Adrenal gland (tissue), 12 donors: Measurements from ENCODE around the gene NRARP. TPM values are rescaled to one million over a fixed set of nuclear protein-coding genes. Genes with fewer than 3 reads are reported as not detected.

Experiments used
- DNase-seq, 7 donors: peaks; one replicate each; pipeline ENCODE4 v3.0.0-alpha.2; 2019 to 2020
- H3K27ac ChIP-seq, 5 donors: fragments of 200-600 bp; sonication (generic) in 4 of 5; 1 replicate in 3 of 5; 2 replicates in 2 of 5; pipeline versions ENCODE4 v1.5.1 to v1.8.0; 2016 to 2020; ENCODE audit warnings: mild to moderate bottlenecking in 1 of 5
- H3K27me3 ChIP-seq: fragments of 200-600 bp; 2 replicates; pipeline ENCODE4 v1.8.0; 2021
- H3K36me3 ChIP-seq, 2 donors: fragments of 200-600 bp; replicated peaks in 1 of 2; 1 replicate in 1 of 2; 2 replicates in 1 of 2; pipeline versions ENCODE4 v1.5.1 to v1.8.0; 2018 to 2022
- H3K4me1 ChIP-seq, 2 donors: fragments of 200-600 bp; replicated peaks in 1 of 2; 1 replicate in 1 of 2; 2 replicates in 1 of 2; pipeline versions ENCODE4 v1.5.1 to v1.8.0; 2018 to 2021
- H3K4me3 ChIP-seq, 4 donors: fragments of 200-600 bp; sonication (generic) in 3 of 4; one replicate each; pipeline ENCODE4 v1.5.1; 2016 to 2018
- H3K9me3 ChIP-seq, 3 donors: fragments of 200-600 bp; sonication (generic) in 1 of 3; replicated peaks in 1 of 3; 1 replicate in 2 of 3; 2 replicates in 1 of 3; pipeline versions ENCODE4 v1.5.1 to v1.8.0; 2016 to 2021
- POLR2A ChIP-seq, 2 donors: fragments of 450-650 bp; IDR thresholded peaks; one replicate each; pipeline ENCODE4 v1.6.1; 2017; ENCODE audit warnings: antibody characterized with exemption in 2 of 2, mild to moderate bottlenecking in 2 of 2, moderate library complexity in 1 of 2
- WGBS, 4 donors: extraction: QIAGEN DNeasy Blood & Tissue Kit in 2 of 4; methylation state at CpG; one replicate each; pipeline versions ENCODE4 v1.1.5 to v1.1.7; 2013 to 2017; 5-methylcytosine and 5-hydroxymethylcytosine counted together
- intact Hi-C, 2 donors: fragments of 100-400 bp; cut with DNase I; formaldehyde crosslinking; loops; one replicate each; pipeline versions ENCODE4 v1.14.1 to v1.15.0; 2022 to 2023
- polyA plus RNA-seq, 3 donors: library from polyadenylated mRNA; stranded (reverse); fragments of 200-250 nt in 2 of 3; fragments of 350-450 nt in 1 of 3; fragmentation: Illumina TruSeq in 1 of 3; extraction: RNeasy Lipid Tissue Mini Kit (QIAGEN cat#74804) in 1 of 3; gene quantifications; one replicate each; pipeline ENCODE4 v1.2.3, GENCODE V29; 2013 to 2014
- total RNA-seq, 9 donors: library from RNA; depleted of rRNA in 4 of 9; stranded (reverse); fragments of >200 nt in 4 of 9; fragments of 120-200 nt in 1 of 9; fragmentation: NEBNext Ultra II Directional in 1 of 9; extraction: Animal tissue kit (Norgen Biotek cat#: 25700) in 1 of 9; gene quantifications; one replicate each; pipeline versions ENCODE4 v1.1.0 to v1.2.4, GENCODE V29; 2013 to 2023
- TF ChIP-seq, protein P1 (sequence below), 6 experiments: fragments of 450-650 bp in 4 of 6; fragments of 200-600 bp in 2 of 6; sonication (generic) in 1 of 6; IDR thresholded peaks; 1 replicate in 5 of 6; 2 replicates in 1 of 6; pipeline versions ENCODE4 v1.5.1 to v1.8.0; 2016 to 2021; ENCODE audit warnings: antibody characterized with exemption in 6 of 6, mild to moderate bottlenecking in 2 of 6, moderate library complexity in 1 of 6
- donor health status: healthy with polysubstance abuse.
- donor health status: Bipolar disorder and iron deficiency.
- donor health status: DM: yes; HTN: yes; CAD: no.
- donor health status: DM: no; HTN: no; CAD: no.
- donor health status: DM: no; HTN: no; CAD: no.
- donor health status: DM: yes; HTN: yes; CAD: no.

Gene NRARP
- total and polyA plus RNA-seq, 12 donors: 0.59 to 11.2 (median 2.7) TPM

DNA sequence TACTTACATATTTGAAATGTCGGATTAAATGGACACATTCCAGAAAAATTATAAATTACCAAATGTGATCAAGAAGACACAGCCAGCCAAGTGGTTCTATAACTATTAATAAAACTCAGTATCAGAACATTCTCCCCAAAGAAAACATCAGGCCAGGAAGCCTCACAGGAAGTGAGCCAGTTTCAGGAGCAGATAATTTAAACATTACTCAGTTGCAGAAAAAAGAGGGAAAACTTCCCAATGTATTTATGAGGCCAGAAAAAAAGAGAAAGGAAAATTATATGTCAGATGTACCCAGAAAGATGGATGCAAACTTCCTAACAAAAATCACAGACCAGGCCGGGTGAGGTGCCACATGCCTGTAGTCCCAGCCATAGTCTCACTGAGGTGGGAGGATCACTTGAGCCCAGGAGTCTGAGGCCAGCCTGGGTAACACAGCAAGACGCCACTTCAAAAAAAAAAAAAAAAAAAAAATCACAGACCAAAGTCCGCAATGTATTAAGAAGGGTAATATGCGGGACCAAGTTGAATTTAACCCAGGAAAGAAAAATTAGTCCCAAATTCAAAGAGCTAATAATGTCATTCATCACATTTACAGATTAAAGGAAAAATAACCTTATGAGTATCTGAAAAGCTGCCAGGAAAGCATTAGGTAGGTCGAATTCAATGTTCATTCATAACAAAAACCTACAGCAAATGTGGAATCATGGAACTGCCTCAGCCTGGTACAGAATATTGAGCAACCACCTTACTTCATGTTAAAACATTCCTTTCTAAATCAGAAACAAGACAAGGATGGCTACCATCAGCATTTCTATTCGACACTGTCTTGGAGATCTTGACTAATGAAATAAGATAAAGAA, 37.2 kb upstream of the NRARP start:
- H3K27ac ChIP-seq: no peak overlapping the region
- TF ChIP-seq, protein P1, sequence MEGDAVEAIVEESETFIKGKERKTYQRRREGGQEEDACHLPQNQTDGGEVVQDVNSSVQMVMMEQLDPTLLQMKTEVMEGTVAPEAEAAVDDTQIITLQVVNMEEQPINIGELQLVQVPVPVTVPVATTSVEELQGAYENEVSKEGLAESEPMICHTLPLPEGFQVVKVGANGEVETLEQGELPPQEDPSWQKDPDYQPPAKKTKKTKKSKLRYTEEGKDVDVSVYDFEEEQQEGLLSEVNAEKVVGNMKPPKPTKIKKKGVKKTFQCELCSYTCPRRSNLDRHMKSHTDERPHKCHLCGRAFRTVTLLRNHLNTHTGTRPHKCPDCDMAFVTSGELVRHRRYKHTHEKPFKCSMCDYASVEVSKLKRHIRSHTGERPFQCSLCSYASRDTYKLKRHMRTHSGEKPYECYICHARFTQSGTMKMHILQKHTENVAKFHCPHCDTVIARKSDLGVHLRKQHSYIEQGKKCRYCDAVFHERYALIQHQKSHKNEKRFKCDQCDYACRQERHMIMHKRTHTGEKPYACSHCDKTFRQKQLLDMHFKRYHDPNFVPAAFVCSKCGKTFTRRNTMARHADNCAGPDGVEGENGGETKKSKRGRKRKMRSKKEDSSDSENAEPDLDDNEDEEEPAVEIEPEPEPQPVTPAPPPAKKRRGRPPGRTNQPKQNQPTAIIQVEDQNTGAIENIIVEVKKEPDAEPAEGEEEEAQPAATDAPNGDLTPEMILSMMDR (IDR thresholded peaks at IDR 0.05): no peak
- no peak for TF ChIP-seq POLR2A (IDR thresholded peaks at IDR 0.05)
- H3K4me1 ChIP-seq: no peaks in the 10 kb centered on the region
- H3K36me3 ChIP-seq: no peaks in the 10 kb centered on the region
- no peak for DNase-seq
- H3K4me3 ChIP-seq: no peak overlapping the region
- H3K27me3 ChIP-seq: no peaks in the 10 kb centered on the region
- intact Hi-C loops: no loop called here
- H3K9me3 ChIP-seq: peaks cover 0 to 4% (median 0%) of the 10 kb centered on the region in 3 donors
- 75 to 80% (median 78%) methylated on average over 7 of the region's 7 CpGs for WGBS, 4 donors

DNA sequence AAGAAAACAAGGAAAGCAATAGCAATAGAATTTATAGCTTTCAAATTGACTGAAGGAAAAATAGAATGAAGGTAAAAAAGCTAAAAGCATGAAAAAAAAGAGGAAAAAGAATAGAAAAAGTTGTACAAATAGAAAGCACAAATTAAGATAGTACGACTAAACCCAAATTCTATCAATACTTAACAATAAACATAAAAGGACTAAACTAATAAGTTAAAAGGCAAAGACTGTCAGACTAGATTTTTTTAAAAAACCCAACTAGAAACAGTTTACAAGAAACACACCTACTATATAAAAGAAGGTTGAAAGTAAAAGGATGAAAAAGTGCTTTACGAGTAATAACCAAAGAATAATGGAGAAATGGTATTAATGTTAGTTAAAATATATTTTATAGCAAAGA, 34.7 kb upstream of the NRARP start:
- Histone ChIP-seq H3K9me3 (peaks cover 0 to 4% (median 0%) of the 10 kb centered on the region in 3 donors), H3K4me3 (no peak overlapping the region), H3K36me3 (no peaks in the 10 kb centered on the region), H3K4me1 (no peaks in the 10 kb centered on the region), H3K27me3 (no peaks in the 10 kb centered on the region), H3K27ac (no peak overlapping the region)
- no peak for TF ChIP-seq POLR2A (IDR thresholded peaks at IDR 0.05)
- TF ChIP-seq, protein P1 (IDR thresholded peaks at IDR 0.05): no peak
- intact Hi-C loops: no loop called here
- no peak for DNase-seq
- 92 to 95% (median 92%) methylated on average over 2 of the region's 2 CpGs for WGBS, 4 donors

DNA sequence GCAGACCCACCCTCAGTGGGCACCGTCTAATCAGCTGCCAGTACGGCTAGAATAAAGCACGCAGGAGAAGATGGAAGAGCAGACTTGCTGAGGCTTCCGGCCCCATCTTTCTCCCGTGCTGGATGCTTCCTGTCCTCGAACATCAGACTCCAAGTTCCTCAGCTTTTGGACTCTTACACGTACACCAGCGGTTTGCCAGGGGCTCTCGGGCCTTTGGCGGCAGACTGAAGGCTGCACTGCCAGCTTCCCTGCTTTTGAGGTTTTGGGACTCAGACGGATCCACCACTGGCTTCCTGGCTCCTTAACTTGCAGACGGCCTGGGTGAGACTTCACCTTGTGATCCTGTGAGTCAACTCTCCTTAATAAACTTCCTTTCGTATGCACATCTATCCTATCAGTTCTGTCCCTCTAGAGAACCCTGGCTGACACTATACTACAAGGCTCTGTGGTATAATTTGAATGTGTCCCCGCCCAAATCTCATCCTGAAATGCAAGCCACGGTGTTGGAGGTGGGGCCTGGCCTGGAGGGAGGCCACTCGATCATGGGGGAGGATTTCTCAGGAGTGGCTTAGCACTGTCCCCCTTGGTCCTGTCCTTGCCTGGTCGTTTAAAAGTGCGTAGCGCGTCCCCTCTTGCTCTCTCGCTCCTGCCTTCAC, 31.1 kb upstream of the NRARP start:
- Histone ChIP-seq H3K27me3 (no peaks in the 10 kb centered on the region), H3K36me3 (no peaks in the 10 kb centered on the region), H3K9me3 (peaks cover 0 to 4% (median 0%) of the 10 kb centered on the region in 3 donors), H3K4me3 (no peak overlapping the region), H3K27ac (no peak overlapping the region), H3K4me1 (no peaks in the 10 kb centered on the region)
- WGBS, 4 donors: 76 to 87% (median 83%) methylated on average over 21 of the region's 21 CpGs
- intact Hi-C loops: no loop called here
- peak in 1 of 7 donors; percentile 23 for DNase-seq
- TF ChIP-seq, protein P1 (IDR thresholded peaks at IDR 0.05): no peak
- no peak for TF ChIP-seq POLR2A (IDR thresholded peaks at IDR 0.05)

DNA sequence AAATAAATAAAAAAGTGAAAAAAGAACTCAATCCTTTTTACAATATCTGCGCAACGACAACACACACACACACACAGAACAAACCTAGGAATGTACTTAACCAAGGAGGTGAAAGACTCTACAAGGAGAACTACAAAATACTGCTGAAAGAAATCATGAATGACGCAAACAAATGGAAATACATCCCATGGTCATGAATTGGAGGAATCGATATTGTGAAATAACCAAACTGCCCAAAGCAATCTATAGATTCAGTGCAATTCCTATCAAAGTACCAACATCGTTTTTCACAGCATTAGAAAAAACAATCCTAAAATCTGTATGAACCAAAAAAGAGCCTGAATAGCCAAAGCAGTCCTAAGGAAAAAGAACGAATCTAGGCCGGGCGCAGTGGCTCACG, 29.9 kb upstream of the NRARP start:
- 94 to 97% (median 96%) methylated on average over 9 of the region's 9 CpGs for WGBS, 4 donors
- no peak for TF ChIP-seq POLR2A (IDR thresholded peaks at IDR 0.05)
- TF ChIP-seq, protein P1 (IDR thresholded peaks at IDR 0.05): no peak
- Histone ChIP-seq H3K9me3 (peaks cover 0 to 2% (median 0%) of the 10 kb centered on the region in 3 donors), H3K4me1 (no peaks in the 10 kb centered on the region), H3K36me3 (no peaks in the 10 kb centered on the region), H3K27me3 (no peaks in the 10 kb centered on the region), H3K27ac (no peak overlapping the region), H3K4me3 (no peak overlapping the region)
- intact Hi-C loops: no loop called here
- DNase-seq: no peak
